Neural progenitor cell (in vitro differentiated cells): Measurements from ENCODE around the gene GJA4. TPM values are rescaled to one million over a fixed set of nuclear protein-coding genes. Genes with fewer than 3 reads are reported as not detected.

Source experiments
- DNase-seq: peaks from one replicate; pipeline ENCODE4 v3.0.0-alpha.2; 2016; ENCODE audit warnings: low spot score
- H2AFZ ChIP-seq: fragments of 200-600 bp; sonication (generic); replicated peaks from 2 replicates; pipeline ENCODE4 v1.6.1; 2016; ENCODE audit warnings: antibody characterized with exemption
- H3F3A ChIP-seq: fragments of 200-600 bp; sonication (generic); 2 replicates; pipeline ENCODE4 v1.6.1; 2016; ENCODE audit warnings: antibody characterized with exemption, low read depth
- H3K27ac ChIP-seq: fragments of 200-600 bp; sonication (generic); 2 replicates; pipeline ENCODE4 v1.5.1; 2016; ENCODE audit warnings: mild to moderate bottlenecking
- H3K27me3 ChIP-seq: fragments of 200-600 bp; sonication (generic); 2 replicates; pipeline ENCODE4 v1.6.1; 2016; ENCODE audit warnings: mild to moderate bottlenecking, moderate library complexity
- H3K36me3 ChIP-seq: fragments of 200-600 bp; sonication (generic); 2 replicates; pipeline ENCODE4 v1.5.1; 2016
- H3K4me1 ChIP-seq: fragments of 200-600 bp; sonication (generic); 2 replicates; pipeline ENCODE4 v1.6.1; 2016; ENCODE audit warnings: mixed run types
- H3K4me2 ChIP-seq: fragments of 200-600 bp; sonication (generic); 2 replicates; pipeline ENCODE4 v1.6.1; 2016
- H3K4me3 ChIP-seq: fragments of 200-600 bp; sonication (generic); 2 replicates; pipeline ENCODE4 v1.5.1; 2016
- H3K79me2 ChIP-seq: fragments of 200-600 bp; sonication (generic); 2 replicates; pipeline ENCODE4 v1.6.1; 2016; ENCODE audit warnings: low read depth
- H3K9ac ChIP-seq: fragments of 200-600 bp; sonication (generic); 2 replicates; pipeline ENCODE4 v1.6.1; 2016
- H3K9me3 ChIP-seq: fragments of 200-600 bp; sonication (generic); 2 replicates; pipeline ENCODE4 v1.5.1; 2016; ENCODE audit warnings: low read depth
- H4K20me1 ChIP-seq: fragments of 200-600 bp; sonication (generic); 2 replicates; pipeline ENCODE4 v1.6.1; 2016; ENCODE audit warnings: low read depth
- H3K27ac Mint-ChIP-seq: 3 replicates; pipeline ENCODE4 v1.8.0; 2021; ENCODE audit warnings: mixed read lengths
- H3K27me3 Mint-ChIP-seq: 2 replicates; pipeline ENCODE4 v1.8.0; 2022; ENCODE audit warnings: low read depth, mild to moderate bottlenecking, inconsistent platforms, moderate library complexity, mixed read lengths; ENCODE audit not compliant: insufficient read depth
- H3K36me3 Mint-ChIP-seq: 3 replicates; pipeline ENCODE4 v1.8.0; 2021; ENCODE audit warnings: mixed read lengths
- H3K4me1 Mint-ChIP-seq: 3 replicates; pipeline ENCODE4 v1.8.0; 2021; ENCODE audit warnings: mixed read lengths
- H3K4me3 Mint-ChIP-seq: 3 replicates; pipeline ENCODE4 v1.8.0; 2021; ENCODE audit warnings: mild to moderate bottlenecking, moderate library complexity, mixed read lengths
- H3K9me3 Mint-ChIP-seq: 3 replicates; pipeline ENCODE4 v1.8.0; 2020; ENCODE audit warnings: mixed read lengths
- EZH2 ChIP-seq: fragments of 200-600 bp; sonication (generic); IDR thresholded peaks from 2 replicates; pipeline ENCODE4 v1.6.1; 2017; ENCODE audit warnings: antibody characterized with exemption, mild to moderate bottlenecking, moderate library complexity
- EZH2phosphoT487 ChIP-seq: fragments of 200-600 bp; sonication (generic); IDR thresholded peaks from 2 replicates; pipeline ENCODE4 v1.6.1; 2017; ENCODE audit warnings: antibody characterized with exemption
- total RNA-seq: library from RNA; depleted of rRNA; stranded (reverse); fragments of >200 nt; gene quantifications from 2 replicates; pipeline ENCODE4 v1.2.3, GENCODE V29; 2015; ENCODE audit warnings: low replicate concordance
- TF ChIP-seq, protein P1 (sequence below): fragments of 200-600 bp; sonication (generic); IDR thresholded peaks from 2 replicates; pipeline ENCODE4 v1.5.1; 2017; ENCODE audit warnings: antibody characterized with exemption, mild to moderate bottlenecking

The GJA4 gene
- total RNA-seq, 1 donor from 2014 or later, result not detected

DNA sequence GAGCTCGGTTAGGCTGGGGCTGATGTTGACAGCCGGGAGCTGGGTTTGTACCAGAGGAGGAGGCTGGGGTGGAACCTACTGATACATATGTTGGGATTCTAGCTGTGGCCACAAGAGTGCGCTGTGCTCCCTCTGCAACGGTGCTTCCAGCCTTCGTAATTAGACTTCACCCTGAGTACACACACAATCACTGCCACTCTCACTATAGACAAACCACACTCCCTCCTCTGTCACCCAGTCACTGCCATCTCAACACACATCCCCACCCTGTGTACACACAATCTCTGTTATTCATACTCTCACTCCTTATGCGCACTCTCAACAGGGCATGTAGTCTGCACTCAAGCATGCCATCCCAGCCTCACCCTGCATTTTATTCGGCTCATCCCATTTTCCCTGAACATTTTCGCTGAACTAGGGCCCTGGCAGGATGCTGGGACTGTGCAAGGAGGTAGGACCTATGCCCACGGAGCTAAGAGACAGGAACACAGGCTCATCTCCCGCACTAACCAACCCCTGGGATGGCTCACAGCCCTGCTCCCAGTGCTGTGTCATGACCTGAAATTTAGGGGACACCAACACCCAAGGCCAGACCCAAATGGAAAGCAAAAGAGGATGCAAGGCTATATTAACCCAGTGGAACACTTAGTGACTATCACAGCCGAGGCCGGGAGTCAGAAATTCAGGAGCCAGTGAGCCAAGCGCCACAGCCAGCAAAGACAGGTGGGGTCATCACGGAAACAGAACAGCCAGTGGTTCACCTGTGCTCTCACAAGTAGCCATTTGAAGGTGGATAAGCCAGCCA is 6.1 kb upstream of the GJA4 start:
- no peak overlapping the region for H3K9ac ChIP-seq
- peak overlapping the region; percentile 64 for H3K27ac Mint-ChIP-seq
- no peaks in the 10 kb centered on the region for H3F3A ChIP-seq
- H3K27me3 Mint-ChIP-seq, result peaks cover 32% of the 10 kb centered on the region
- H3K4me1 Mint-ChIP-seq, result peaks cover 11% of the 10 kb centered on the region
- no peak overlapping the region for H3K4me2 ChIP-seq
- peaks cover 3% of the 10 kb centered on the region for H3K9me3 Mint-ChIP-seq
- no peaks in the 10 kb centered on the region for H3K36me3 Mint-ChIP-seq
- DNase-seq, result peak; percentile 82
- no peak overlapping the region for H3K4me3 ChIP-seq
- H3K4me3 Mint-ChIP-seq, result peak overlapping the region; percentile 0
- TF ChIP-seq, protein P1, sequence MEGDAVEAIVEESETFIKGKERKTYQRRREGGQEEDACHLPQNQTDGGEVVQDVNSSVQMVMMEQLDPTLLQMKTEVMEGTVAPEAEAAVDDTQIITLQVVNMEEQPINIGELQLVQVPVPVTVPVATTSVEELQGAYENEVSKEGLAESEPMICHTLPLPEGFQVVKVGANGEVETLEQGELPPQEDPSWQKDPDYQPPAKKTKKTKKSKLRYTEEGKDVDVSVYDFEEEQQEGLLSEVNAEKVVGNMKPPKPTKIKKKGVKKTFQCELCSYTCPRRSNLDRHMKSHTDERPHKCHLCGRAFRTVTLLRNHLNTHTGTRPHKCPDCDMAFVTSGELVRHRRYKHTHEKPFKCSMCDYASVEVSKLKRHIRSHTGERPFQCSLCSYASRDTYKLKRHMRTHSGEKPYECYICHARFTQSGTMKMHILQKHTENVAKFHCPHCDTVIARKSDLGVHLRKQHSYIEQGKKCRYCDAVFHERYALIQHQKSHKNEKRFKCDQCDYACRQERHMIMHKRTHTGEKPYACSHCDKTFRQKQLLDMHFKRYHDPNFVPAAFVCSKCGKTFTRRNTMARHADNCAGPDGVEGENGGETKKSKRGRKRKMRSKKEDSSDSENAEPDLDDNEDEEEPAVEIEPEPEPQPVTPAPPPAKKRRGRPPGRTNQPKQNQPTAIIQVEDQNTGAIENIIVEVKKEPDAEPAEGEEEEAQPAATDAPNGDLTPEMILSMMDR, result peak; percentile 85
- no peak for TF ChIP-seq EZH2phosphoT487
- no peaks in the 10 kb centered on the region for H3K4me1 ChIP-seq
- no peaks in the 10 kb centered on the region for H3K79me2 ChIP-seq
- H4K20me1 ChIP-seq, result peaks cover 8% of the 10 kb centered on the region
- H3K36me3 ChIP-seq, result no peaks in the 10 kb centered on the region
- H3K27ac ChIP-seq, result no peak overlapping the region
- H3K9me3 ChIP-seq, result no peaks in the 10 kb centered on the region
- H3K27me3 ChIP-seq, result peaks cover 42% of the 10 kb centered on the region
- no peak overlapping the region for H2AFZ ChIP-seq

DNA sequence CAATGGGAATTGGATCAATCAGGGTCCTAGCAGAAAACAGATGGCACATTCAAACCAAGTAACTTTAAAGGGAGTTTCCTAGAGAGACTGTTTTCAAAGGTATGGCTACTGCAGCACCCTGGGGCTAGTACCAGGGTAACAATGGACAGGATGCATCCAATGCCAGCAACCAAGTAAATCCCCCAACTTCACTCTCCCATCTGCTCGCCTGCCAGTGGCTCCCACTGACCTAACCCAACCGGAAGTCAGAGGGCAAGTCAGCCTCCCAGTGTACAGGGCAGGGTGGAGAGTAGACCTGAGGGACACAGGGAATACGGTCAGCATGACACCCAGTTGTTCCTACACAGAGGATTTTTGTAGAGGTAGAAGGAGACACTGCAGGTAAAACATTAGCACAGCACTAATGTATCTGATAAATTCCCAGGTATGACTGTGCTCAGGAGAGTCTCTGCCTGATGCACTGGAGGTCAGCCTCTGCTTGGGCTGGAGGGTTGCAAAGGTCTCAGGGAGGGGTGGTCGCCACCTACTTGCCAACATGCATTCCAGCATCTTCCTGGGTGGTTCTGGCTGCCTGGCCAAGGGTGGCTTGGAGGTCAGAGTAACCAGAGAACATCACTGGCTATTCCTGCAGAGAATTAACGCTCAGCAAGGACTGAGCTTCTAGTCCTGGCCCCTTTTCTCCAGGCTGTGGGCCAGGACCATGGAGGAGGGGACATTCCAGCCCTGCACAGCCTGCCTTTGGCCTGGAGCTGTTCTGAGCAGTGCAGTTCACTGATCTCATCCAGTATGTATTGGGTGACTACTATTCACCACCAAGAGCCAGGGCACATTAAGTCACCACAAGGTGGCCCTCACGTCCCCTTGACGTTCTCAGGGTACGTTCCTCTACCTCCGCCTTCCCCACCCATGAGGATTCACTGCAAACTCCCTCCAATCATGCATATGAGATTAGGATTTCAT is 5.1 kb upstream of the GJA4 start:
- DNase-seq, result peak; percentile 38
- Histone ChIP-seq H3K79me2 (no peaks in the 10 kb centered on the region), H3K9me3 (no peaks in the 10 kb centered on the region), H3K36me3 (no peaks in the 10 kb centered on the region), H3K27me3 (peaks cover 42% of the 10 kb centered on the region), H3F3A (no peaks in the 10 kb centered on the region), H3K27ac (no peak overlapping the region), H2AFZ (no peak overlapping the region), H3K4me3 (no peak overlapping the region), H4K20me1 (no peaks in the 10 kb centered on the region), H3K4me1 (no peaks in the 10 kb centered on the region), H3K4me2 (no peak overlapping the region), H3K9ac (no peak overlapping the region)
- TF ChIP-seq, protein P1, result peak; percentile 45
- TF ChIP-seq EZH2, result no peak
- H3K4me3 Mint-ChIP-seq, result no peak overlapping the region
- H3K36me3 Mint-ChIP-seq, result no peaks in the 10 kb centered on the region
- H3K27me3 Mint-ChIP-seq, result peaks cover 23% of the 10 kb centered on the region
- peaks cover 3% of the 10 kb centered on the region for H3K9me3 Mint-ChIP-seq
- H3K27ac Mint-ChIP-seq, result no peak overlapping the region
- H3K4me1 Mint-ChIP-seq, result peaks cover 10% of the 10 kb centered on the region

DNA sequence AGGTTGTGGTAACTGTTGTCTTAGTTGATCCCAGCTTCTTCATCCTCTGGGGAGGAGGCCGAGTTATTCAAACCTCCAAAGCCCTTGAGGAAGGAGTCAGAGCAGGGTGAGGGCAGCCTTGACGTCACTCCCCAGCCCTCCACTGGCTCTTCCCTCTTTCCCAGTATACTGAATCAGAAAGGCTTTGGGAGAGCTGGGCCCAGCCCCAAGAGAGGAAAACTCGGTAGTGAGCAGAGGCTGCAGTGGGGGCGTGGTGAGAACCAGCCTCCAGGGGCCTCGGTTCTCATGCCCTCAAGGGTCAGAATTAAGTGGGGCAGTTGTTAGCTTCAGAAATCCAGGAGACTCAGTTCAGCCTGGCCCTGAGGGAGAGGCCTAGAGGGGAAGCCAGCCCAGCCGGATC is 1.8 kb upstream of the GJA4 start:
- Histone ChIP-seq H3K36me3 (no peaks in the 10 kb centered on the region), H2AFZ (no peak overlapping the region), H4K20me1 (no peaks in the 10 kb centered on the region), H3K4me2 (no peak overlapping the region), H3F3A (no peaks in the 10 kb centered on the region), H3K27ac (no peak overlapping the region), H3K79me2 (no peaks in the 10 kb centered on the region), H3K4me3 (no peak overlapping the region), H3K4me1 (no peaks in the 10 kb centered on the region), H3K9ac (no peak overlapping the region), H3K9me3 (no peaks in the 10 kb centered on the region), H3K27me3 (peaks cover 56% of the 10 kb centered on the region)
- peaks cover 2% of the 10 kb centered on the region for H3K36me3 Mint-ChIP-seq
- H3K27ac Mint-ChIP-seq, result no peak overlapping the region
- no peak overlapping the region for H3K4me3 Mint-ChIP-seq
- H3K4me1 Mint-ChIP-seq, result peaks cover 16% of the 10 kb centered on the region
- no peak for DNase-seq
- TF ChIP-seq, protein P1, result no peak
- TF ChIP-seq EZH2 (no peak), EZH2phosphoT487 (no peak)
- peaks cover 3% of the 10 kb centered on the region for H3K9me3 Mint-ChIP-seq
- peaks cover 12% of the 10 kb centered on the region for H3K27me3 Mint-ChIP-seq
